ENCODE measurements around the gene PPEF2.

- TF ChIP-seq POLR2A (IDR thresholded peaks at IDR 0.05) (no peak), CTCF (IDR thresholded peaks at IDR 0.05) (no peak)
These were observed 58.0 kb downstream of the PPEF2 start for GRCh38 chr4:75844151-75844662.
